ENCODE results near the gene ERC2. TPM values are rescaled to one million over a fixed set of nuclear protein-coding genes. Genes with fewer than 3 reads are reported as not detected.
A peak's percentile ranks its signal among the peaks of the same experiment; 100 is the strongest.

The ERC2 gene
- total RNA-seq, 2 donors from 2014 or later = 16.1 to 22.8 TPM

- H3K4me3 ChIP-seq (ENCODE audit: low read length) = no peak overlapping the region
- H3K9me3 ChIP-seq (ENCODE audit: control insufficient read depth, low read length) = no peaks in the 10 kb centered on the region
- H3K27ac ChIP-seq (ENCODE audit: low read depth, low read length) = no peak overlapping the region
- Mint-ChIP-seq H3K27me3 (ENCODE audit: insufficient read depth) (no peaks in the 10 kb centered on the region), H3K4me1 (peaks cover 8% of the 10 kb centered on the region), H3K9me3 (no peaks in the 10 kb centered on the region), H3K4me3 (no peak overlapping the region), H3K27ac (no peak overlapping the region), H3K36me3 (ENCODE audit: low read depth) (no peaks in the 10 kb centered on the region)
- H3K27me3 ChIP-seq (ENCODE audit: control insufficient read depth, insufficient read depth, low read length, poor library complexity, severe bottlenecking) = no peaks in the 10 kb centered on the region
- H3K36me3 ChIP-seq (ENCODE audit: control insufficient read depth, insufficient read depth, low read length) = no peaks in the 10 kb centered on the region
- H3K4me1 ChIP-seq (ENCODE audit: control insufficient read depth, insufficient read depth, low read length) = no peaks in the 10 kb centered on the region
- no peak for DNase-seq
- no peak overlapping the region for H3K9ac ChIP-seq (ENCODE audit: extremely low read depth, low read length, poor library complexity, severe bottlenecking)
- no peak for TF ChIP-seq CTCF (conservative IDR thresholded peaks at IDR 0.05)
Observed at GRCh38 chr3:55880357-55880756, 587.9 kb downstream of the ERC2 start.

- H3K9me3 ChIP-seq (ENCODE audit: control insufficient read depth, low read length) = no peaks in the 10 kb centered on the region
- Mint-ChIP-seq H3K27me3 (ENCODE audit: insufficient read depth) (no peaks in the 10 kb centered on the region), H3K9me3 (no peaks in the 10 kb centered on the region), H3K4me1 (peaks cover 3% of the 10 kb centered on the region), H3K4me3 (no peak overlapping the region), H3K36me3 (ENCODE audit: low read depth) (no peaks in the 10 kb centered on the region), H3K27ac (no peak overlapping the region)
- H3K9ac ChIP-seq (ENCODE audit: extremely low read depth, low read length, poor library complexity, severe bottlenecking) = no peak overlapping the region
- H3K36me3 ChIP-seq (ENCODE audit: control insufficient read depth, insufficient read depth, low read length) = no peaks in the 10 kb centered on the region
- H3K4me1 ChIP-seq (ENCODE audit: control insufficient read depth, insufficient read depth, low read length) = no peaks in the 10 kb centered on the region
- no peak for DNase-seq
- no peak overlapping the region for H3K27ac ChIP-seq (ENCODE audit: low read depth, low read length)
- WGBS, 2 experiments (ENCODE audit: insufficient coverage in 1 of 2, insufficient read length in 1 of 2) = 78 to 85% methylated on average over 1 to 2 of the region's 2 CpGs
- H3K4me3 ChIP-seq (ENCODE audit: low read length) = no peak overlapping the region
- H3K27me3 ChIP-seq (ENCODE audit: control insufficient read depth, insufficient read depth, low read length, poor library complexity, severe bottlenecking) = no peaks in the 10 kb centered on the region
- no peak for TF ChIP-seq CTCF (conservative IDR thresholded peaks at IDR 0.05)
Observed at GRCh38 chr3:55879901-55880331, 588.4 kb downstream of the ERC2 start.

GRCh38 chr3:55877703-55878102 lies 590.6 kb downstream of the ERC2 start:
- Histone ChIP-seq H3K9ac (ENCODE audit: extremely low read depth, low read length, poor library complexity, severe bottlenecking) (no peak overlapping the region), H3K4me1 (ENCODE audit: control insufficient read depth, insufficient read depth, low read length) (no peaks in the 10 kb centered on the region), H3K27ac (ENCODE audit: low read depth, low read length) (no peak overlapping the region), H3K27me3 (ENCODE audit: control insufficient read depth, insufficient read depth, low read length, poor library complexity, severe bottlenecking) (no peaks in the 10 kb centered on the region), H3K4me3 (ENCODE audit: low read length) (no peak overlapping the region), H3K36me3 (ENCODE audit: control insufficient read depth, insufficient read depth, low read length) (no peaks in the 10 kb centered on the region), H3K9me3 (ENCODE audit: control insufficient read depth, low read length) (no peaks in the 10 kb centered on the region)
- Mint-ChIP-seq H3K4me3 (no peak overlapping the region), H3K27ac (no peak overlapping the region), H3K27me3 (ENCODE audit: insufficient read depth) (no peaks in the 10 kb centered on the region), H3K9me3 (no peaks in the 10 kb centered on the region), H3K4me1 (peaks cover 3% of the 10 kb centered on the region), H3K36me3 (ENCODE audit: low read depth) (no peaks in the 10 kb centered on the region)
- no peak for DNase-seq
- WGBS, 2 experiments (ENCODE audit: insufficient coverage in 1 of 2, insufficient read length in 1 of 2) = 79% methylated on average over 3 of the region's 4 CpGs; no CpG with 5 or more reads in 1 of the 2 experiments
- TF ChIP-seq CTCF (conservative IDR thresholded peaks at IDR 0.05) = peak; percentile 73
